Transverse colon (tissue), 4 donors: ENCODE measurements around the gene ACP1. TPM values are rescaled to one million over a fixed set of nuclear protein-coding genes. Genes with fewer than 3 reads are reported as not detected.

Source experiments
- DNase-seq: peaks from one replicate; pipeline ENCODE4 v3.0.0-alpha.2; 2019
- H3K27ac ChIP-seq, 4 donors: fragments of 200-600 bp; sonication (generic); 2 replicates each; pipeline ENCODE4 v1.5.1; 2016 to 2018; ENCODE audit warnings: inconsistent platforms in 4 of 4
- H3K27me3 ChIP-seq: fragments of 200-600 bp; sonication (generic); 2 replicates; pipeline ENCODE4 v1.5.1; 2017; ENCODE audit warnings: inconsistent platforms
- H3K36me3 ChIP-seq, 4 donors: fragments of 200-600 bp; sonication (generic); 2 replicates each; pipeline ENCODE4 v1.5.1; 2017 to 2019; ENCODE audit warnings: inconsistent platforms in 4 of 4
- H3K4me1 ChIP-seq, 4 donors: fragments of 200-600 bp; sonication (generic); 2 replicates each; pipeline ENCODE4 v1.5.1; 2017 to 2020; ENCODE audit warnings: inconsistent platforms in 4 of 4
- H3K4me3 ChIP-seq, 4 donors: fragments of 200-600 bp; sonication (generic); 1 replicate in 1 of 4; 2 replicates in 3 of 4; pipeline versions ENCODE4 v1.5.1 to v1.6.1; 2017 to 2019; ENCODE audit warnings: inconsistent platforms in 4 of 4
- H3K9me3 ChIP-seq, 2 donors: fragments of 200-600 bp; sonication (generic); 2 replicates each; pipeline ENCODE4 v1.5.1; 2017 to 2019; ENCODE audit warnings: inconsistent platforms in 2 of 2
- EP300 ChIP-seq: sonication (generic); formaldehyde crosslinking; IDR thresholded peaks from one replicate; pipeline ENCODE4 v1.6.1; 2017; ENCODE audit warnings: antibody characterized with exemption, low read depth
- POLR2A ChIP-seq: fragments of 450-650 bp; IDR thresholded peaks from one replicate; pipeline ENCODE4 v1.6.1; 2016; ENCODE audit warnings: antibody characterized with exemption, mild to moderate bottlenecking, moderate library complexity
- POLR2AphosphoS5 ChIP-seq, 3 donors: sonication (generic); formaldehyde crosslinking; IDR thresholded peaks; one replicate each; pipeline ENCODE4 v1.6.1; 2016; ENCODE audit warnings: antibody characterized with exemption in 3 of 3
- WGBS, 2 donors: methylation state at CpG; one replicate each; pipeline ENCODE4 v1.1.5; 2018; ENCODE audit warnings: low coverage in 1 of 2; 5-methylcytosine and 5-hydroxymethylcytosine counted together
- in situ Hi-C, 4 donors: fragments of 200-750 bp; cut with MboI; loops; one replicate each; pipeline versions ENCODE4 v1.15.0 to v1.15.1; 2017; ENCODE audit warnings: low sequenced_read_pairs in 3 of 4, low pct_ligation_motif_present in 1 of 4, low pct_unique_long_range_greater_than_20kb in 1 of 4
- intact Hi-C: fragments of 100-400 bp; cut with DNase I; formaldehyde crosslinking; loops from one replicate; pipeline ENCODE4 v1.15.1; 2023; ENCODE audit warnings: low total_unique reads
- total RNA-seq, 4 donors: library from RNA; depleted of rRNA; stranded (reverse); fragments of >200 nt; gene quantifications; one replicate each; pipeline ENCODE4 v1.1.0, GENCODE V29; 2016
- TF ChIP-seq, protein P1 (sequence below), 5 experiments: fragments of 200-600 bp in 3 of 5; fragments of 450-650 bp in 2 of 5; sonication (generic) in 3 of 5; IDR thresholded peaks; 1 replicate in 2 of 5; 2 replicates in 3 of 5; pipeline ENCODE4 v1.5.1; 2016 to 2017; ENCODE audit warnings: antibody characterized with exemption in 5 of 5, inconsistent platforms in 3 of 5, mild to moderate bottlenecking in 2 of 5, moderate library complexity in 1 of 5

ACP1 gene
- total RNA-seq, result 10 to 100 TPM; 21.3 to 96.1 (median 66.4) TPM

- Histone ChIP-seq H3K27me3 (no peaks in the 10 kb centered on the region), H3K27ac (peak within 1 kb of the TSS; percentile 83 to 92 (median 90)), H3K9me3 (no peaks in the 10 kb centered on the region), H3K4me1 (peaks cover 17 to 48% (median 26%) of the 10 kb centered on the region in 4 donors), H3K36me3 (no peaks in the 10 kb centered on the region), H3K4me3 (peak within 1 kb of the TSS; percentile 60 to 78 (median 68))
- intact Hi-C loops, result no loop called here
- no peak for TF ChIP-seq EP300
- peak; percentile 90 to 96 (median 96) for TF ChIP-seq POLR2AphosphoS5 (IDR thresholded peaks at IDR 0.05)
- peak; percentile 90 for TF ChIP-seq POLR2A
- TF ChIP-seq, protein P1, sequence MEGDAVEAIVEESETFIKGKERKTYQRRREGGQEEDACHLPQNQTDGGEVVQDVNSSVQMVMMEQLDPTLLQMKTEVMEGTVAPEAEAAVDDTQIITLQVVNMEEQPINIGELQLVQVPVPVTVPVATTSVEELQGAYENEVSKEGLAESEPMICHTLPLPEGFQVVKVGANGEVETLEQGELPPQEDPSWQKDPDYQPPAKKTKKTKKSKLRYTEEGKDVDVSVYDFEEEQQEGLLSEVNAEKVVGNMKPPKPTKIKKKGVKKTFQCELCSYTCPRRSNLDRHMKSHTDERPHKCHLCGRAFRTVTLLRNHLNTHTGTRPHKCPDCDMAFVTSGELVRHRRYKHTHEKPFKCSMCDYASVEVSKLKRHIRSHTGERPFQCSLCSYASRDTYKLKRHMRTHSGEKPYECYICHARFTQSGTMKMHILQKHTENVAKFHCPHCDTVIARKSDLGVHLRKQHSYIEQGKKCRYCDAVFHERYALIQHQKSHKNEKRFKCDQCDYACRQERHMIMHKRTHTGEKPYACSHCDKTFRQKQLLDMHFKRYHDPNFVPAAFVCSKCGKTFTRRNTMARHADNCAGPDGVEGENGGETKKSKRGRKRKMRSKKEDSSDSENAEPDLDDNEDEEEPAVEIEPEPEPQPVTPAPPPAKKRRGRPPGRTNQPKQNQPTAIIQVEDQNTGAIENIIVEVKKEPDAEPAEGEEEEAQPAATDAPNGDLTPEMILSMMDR (IDR thresholded peaks at IDR 0.05), result no peak
- peak; percentile 98 for DNase-seq
- in situ Hi-C loops, result no loop called here
- WGBS, 2 donors, result 0% methylated on average over 1 to 61 of the region's 73 CpGs
Observed at GRCh38 chr2:264493-265468, at the start of gene ACP1. ACP1 (plus strand) TSS chr2:264947; CDS start chr2:264965, 18 bp downstream.

- intact Hi-C loops, result no loop called here
- Histone ChIP-seq H3K36me3 (peaks cover 0 to 26% (median 0%) of the 10 kb centered on the region in 4 donors), H3K27ac (no peak overlapping the region), H3K4me3 (no peak overlapping the region), H3K4me1 (no peaks in the 10 kb centered on the region), H3K9me3 (peaks cover 0 to 7% of the 10 kb centered on the region in 2 donors), H3K27me3 (peaks cover 5% of the 10 kb centered on the region)
- DNase-seq, result no peak
- no peak for TF ChIP-seq POLR2AphosphoS5 (IDR thresholded peaks at IDR 0.05)
- TF ChIP-seq EP300, result no peak
- TF ChIP-seq, protein P1 (IDR thresholded peaks at IDR 0.05), result no peak
- TF ChIP-seq POLR2A, result no peak
- WGBS, 2 donors, result 78 to 92% methylated on average over 3 of the region's 3 CpGs
- in situ Hi-C loops, result no loop called here
Observed at GRCh38 chr2:216068-216467, 48.7 kb upstream of the ACP1 start.

GRCh38 chr2:223451-223850 lies 41.3 kb upstream of the ACP1 start:
- Histone ChIP-seq H3K4me3 (no peak overlapping the region), H3K27ac (no peak overlapping the region), H3K36me3 (peaks cover 0 to 20% (median 2%) of the 10 kb centered on the region in 4 donors), H3K27me3 (no peaks in the 10 kb centered on the region), H3K4me1 (no peaks in the 10 kb centered on the region), H3K9me3 (no peaks in the 10 kb centered on the region)
- in situ Hi-C loops (no loop called here), intact Hi-C loops (no loop called here)
- DNase-seq, result no peak
- TF ChIP-seq POLR2A, result no peak
- WGBS, 2 donors, result 86 to 87% methylated on average over 1 to 4 of the region's 4 CpGs

- in situ Hi-C loops (no loop called here), intact Hi-C loops (no loop called here)
- DNase-seq, result no peak
- no peak for TF ChIP-seq POLR2A
- TF ChIP-seq, protein P1 (IDR thresholded peaks at IDR 0.05), result no peak
- no peak for TF ChIP-seq EP300
- H3K27ac ChIP-seq, result no peak overlapping the region
- H3K4me1 ChIP-seq, result no peaks in the 10 kb centered on the region
- 91 to 92% methylated on average over 5 to 6 of the region's 6 CpGs for WGBS, 2 donors
- H3K36me3 ChIP-seq, result peaks cover 0 to 14% (median 2%) of the 10 kb centered on the region in 4 donors
- H3K4me3 ChIP-seq, result no peak overlapping the region
- H3K27me3 ChIP-seq, result no peaks in the 10 kb centered on the region
- H3K9me3 ChIP-seq, result no peaks in the 10 kb centered on the region
Observed at GRCh38 chr2:223971-224760, 40.6 kb upstream of the ACP1 start.
